SK-N-DZ (cell line): Measurements from ENCODE around the gene QSOX1. TPM values are rescaled to one million over a fixed set of nuclear protein-coding genes. Genes with fewer than 3 reads are reported as not detected.
"Not testable (repeated sequence)": the region's sequence is repeated elsewhere in the genome, so short reads cannot be mapped to it uniquely, and the experiment has no call there.

Experiments used
- DNase-seq: peaks from one replicate; pipeline ENCODE4 v3.0.0-alpha.2; 2015; ENCODE audit warnings: low spot score
- polyA plus RNA-seq, 2 experiments: library from polyadenylated mRNA; depleted of rRNA; stranded (reverse); fragments of >200 nt; gene quantifications; 2 replicates each; pipeline ENCODE4 v1.2.3, GENCODE V29; 2014

QSOX1 gene
- 26.7 and 41.3 TPM in 2 replicates for polyA plus RNA-seq (2014; cell fraction: cytosol; rRNA removed)
- polyA plus RNA-seq (2014; cell fraction: nucleus; rRNA removed) = 26.5 and 27.6 TPM in 2 replicates

GRCh38 chr1:180154325-180155181 lies at the start of gene QSOX1:
Gene QSOX1, plus strand, starts transcription at chr1:180154869. Its CDS starts 39 bp downstream, at chr1:180154908.
- DNase-seq = peak; percentile 83

GRCh38 chr1:180112091-180112490 lies 42.6 kb upstream of the QSOX1 start:
- DNase-seq = no peak

- no peak for DNase-seq
Observed at GRCh38 chr1:180112984-180113647, 41.6 kb upstream of the QSOX1 start.

GRCh38 chr1:180114396-180114945 lies 40.2 kb upstream of the QSOX1 start:
- no peak for DNase-seq

- peak; percentile 31 for DNase-seq
Observed at GRCh38 chr1:180116964-180117763, 37.5 kb upstream of the QSOX1 start.

GRCh38 chr1:180117764-180118116 lies 36.9 kb upstream of the QSOX1 start:
- no peak for DNase-seq

GRCh38 chr1:180119837-180120236 lies 34.8 kb upstream of the QSOX1 start:
- no peak for DNase-seq

- DNase-seq = no peak
Observed at GRCh38 chr1:180123463-180123936, 31.2 kb upstream of the QSOX1 start.

- DNase-seq = no peak
Observed at GRCh38 chr1:180130651-180131050, 24.0 kb upstream of the QSOX1 start.

- DNase-seq = no peak
Observed at GRCh38 chr1:180131510-180131909, 23.2 kb upstream of the QSOX1 start.

GRCh38 chr1:180133193-180133592 lies 21.5 kb upstream of the QSOX1 start:
- DNase-seq = no peak

- not testable (repeated sequence) for DNase-seq
Observed at GRCh38 chr1:180133688-180134087, 21.0 kb upstream of the QSOX1 start.

- no peak for DNase-seq
Observed at GRCh38 chr1:180135535-180135934, 19.1 kb upstream of the QSOX1 start.

- DNase-seq = no peak
Observed at GRCh38 chr1:180136331-180136967, 18.2 kb upstream of the QSOX1 start.

- DNase-seq = no peak
Observed at GRCh38 chr1:180136968-180137356, 17.7 kb upstream of the QSOX1 start.

GRCh38 chr1:180137776-180138175 lies 16.9 kb upstream of the QSOX1 start:
- no peak for DNase-seq

- no peak for DNase-seq
Observed at GRCh38 chr1:180141381-180141934, 13.2 kb upstream of the QSOX1 start.

- no peak for DNase-seq
Observed at GRCh38 chr1:180143359-180143758, 11.3 kb upstream of the QSOX1 start.

- DNase-seq = no peak
Observed at GRCh38 chr1:180144659-180145357, 9.9 kb upstream of the QSOX1 start.

GRCh38 chr1:180145446-180145845 lies 9.2 kb upstream of the QSOX1 start:
- DNase-seq = no peak
